HepG2 (cell line): ENCODE results near the gene CNBD2. TPM values are rescaled to one million over a fixed set of nuclear protein-coding genes. Genes with fewer than 3 reads are reported as not detected.

Experiments used
- HDAC6 ChIP-seq: fragments of 200-600 bp; sonication (generic); IDR thresholded peaks from 2 replicates; pipeline ENCODE4 v1.7.0; 2017; ENCODE audit warnings: mild to moderate bottlenecking, antibody characterized with exemption, low read length, low read depth
- MAFK ChIP-seq, 2 experiments: IDR thresholded peaks in 1 of 2; conservative IDR thresholded peaks in 1 of 2; 2 replicates each; pipeline ENCODE4 v1.6.1; 2011; ENCODE audit warnings: improper control_type of control experiment in 2 of 2, low read length in 2 of 2
- NCOA5 ChIP-seq: sonication (generic); formaldehyde crosslinking; IDR thresholded peaks from 2 replicates; pipeline ENCODE4 v1.4.0; 2020; ENCODE audit warnings: missing genetic modification reagents
- RFXANK ChIP-seq: IDR thresholded peaks from 2 replicates; pipeline ENCODE4 v1.6.1; 2016
- SMARCE1 ChIP-seq: fragments of 450-650 bp; IDR thresholded peaks from 2 replicates; pipeline ENCODE4 v1.6.1; 2017; ENCODE audit warnings: borderline replicate concordance
- TARDBP ChIP-seq: sonication (generic); formaldehyde crosslinking; IDR thresholded peaks from 2 replicates; pipeline ENCODE4 v1.8.0; 2022; ENCODE audit warnings: mild to moderate bottlenecking, missing genetic modification reagents
- ZKSCAN1 ChIP-seq: fragments of 150-350 bp; IDR thresholded peaks from 2 replicates; pipeline ENCODE4 v1.6.1; 2014; ENCODE audit warnings: low read length
- ZNF354B ChIP-seq: sonication (generic); formaldehyde crosslinking; IDR thresholded peaks from 2 replicates; pipeline ENCODE4 v1.8.0; 2022; ENCODE audit warnings: mild to moderate bottlenecking, missing genetic modification reagents
- ZNF577 ChIP-seq: sonication (generic); formaldehyde crosslinking; IDR thresholded peaks from 2 replicates; pipeline ENCODE4 v1.4.0; 2020; ENCODE audit warnings: mild to moderate bottlenecking, low read depth, missing genetic modification reagents, borderline replicate concordance
- ZNF777 ChIP-seq: sonication (generic); formaldehyde crosslinking; IDR thresholded peaks from 2 replicates; pipeline ENCODE4 v1.4.0; 2020; ENCODE audit warnings: missing genetic modification reagents
- polyA plus RNA-seq, 8 experiments: library from polyadenylated mRNA; depleted of rRNA in 3 of 8; stranded (reverse) in 7 of 8; unstranded in 1 of 8; fragments of >200 nt; fragmentation: Illumina TruSeq in 4 of 8; extraction: Trizol in 4 of 8; gene quantifications; 2 replicates each; pipeline versions ENCODE4 v1.2.1 to v1.2.3, GENCODE V29; 2011 to 2016; ENCODE audit warnings: low read depth in 4 of 8, missing spikeins in 1 of 8, mixed read lengths in 1 of 8; ENCODE audit not compliant: insufficient read depth in 1 of 8
- total RNA-seq, 5 experiments: library from RNA; depleted of rRNA; stranded (reverse); fragments of >200 nt; fragmentation: Illumina TruSeq; extraction: Trizol; gene quantifications; 2 replicates each; pipeline ENCODE4 v1.2.3, GENCODE V29; 2016; ENCODE audit warnings: low read depth in 1 of 5
- TF ChIP-seq, protein P1 (sequence below): sonication (generic); formaldehyde crosslinking; IDR thresholded peaks from 2 replicates; pipeline ENCODE4 v1.4.0; 2020; ENCODE audit warnings: mild to moderate bottlenecking, low read depth, missing genetic modification reagents
- TF ChIP-seq, protein P2 (sequence below): sonication (generic); formaldehyde crosslinking; IDR thresholded peaks from 2 replicates; pipeline ENCODE4 v1.4.0; 2020; ENCODE audit warnings: mild to moderate bottlenecking, low read depth, missing genetic modification reagents
- TF ChIP-seq, protein P3 (sequence below), 2 experiments: IDR thresholded peaks; 2 replicates each; pipeline ENCODE4 v1.6.1; 2011 to 2012; ENCODE audit warnings: low read length in 2 of 2, borderline replicate concordance in 1 of 2, low read depth in 1 of 2, mild to moderate bottlenecking in 1 of 2, moderate library complexity in 1 of 2
- TF ChIP-seq, protein P4 (sequence below): sonication (generic); formaldehyde crosslinking; IDR thresholded peaks from one replicate; pipeline ENCODE4 v1.5.1; 2020; ENCODE audit warnings: mild to moderate bottlenecking, missing genetic modification reagents; ENCODE audit errors: not compliant biosample characterization

Gene CNBD2
- total and polyA plus RNA-seq, 2 of the 13 experiments (the other 11 are each of a cell fraction or from before 2014, with no cell fraction given): 12.4 to 22.8 TPM

DNA sequence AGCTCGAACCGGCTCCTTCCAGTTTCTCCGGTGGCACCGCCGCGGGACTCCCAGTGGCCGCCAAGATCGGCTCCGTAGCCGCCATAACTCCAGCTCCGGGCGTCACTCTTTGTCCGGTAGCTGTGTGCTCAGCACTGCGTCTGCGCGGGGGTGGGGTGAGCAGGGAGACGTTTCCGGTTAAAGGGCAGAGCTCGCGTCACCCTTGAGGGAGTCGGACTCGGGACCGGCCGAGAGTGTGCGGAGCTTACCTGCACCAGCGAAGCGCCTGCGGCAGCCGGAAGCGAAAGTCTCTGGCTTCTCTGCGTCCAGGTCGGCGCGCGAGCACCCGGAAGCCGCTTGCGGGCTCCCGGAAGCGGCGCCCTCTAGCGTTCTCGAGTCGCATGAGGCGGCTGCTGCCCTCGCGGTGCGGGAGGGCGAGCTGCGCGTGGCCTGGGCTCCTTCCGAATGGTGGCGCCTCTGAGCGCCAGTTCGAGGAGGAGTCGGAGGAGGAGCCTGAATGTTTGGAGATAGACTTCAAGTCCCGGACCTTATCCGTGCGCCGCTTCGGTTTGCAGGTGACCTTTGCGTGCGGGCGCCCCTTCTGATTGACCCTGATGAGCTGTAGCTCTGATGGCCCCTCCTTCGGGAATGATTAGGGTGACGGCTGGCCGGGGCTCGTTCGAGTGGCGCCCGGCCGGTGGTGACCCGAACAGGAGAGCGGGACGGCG is 14.0 kb upstream of the CNBD2 start, which contains the start of gene SCAND1 (continued):
- TF ChIP-seq, protein P1, sequence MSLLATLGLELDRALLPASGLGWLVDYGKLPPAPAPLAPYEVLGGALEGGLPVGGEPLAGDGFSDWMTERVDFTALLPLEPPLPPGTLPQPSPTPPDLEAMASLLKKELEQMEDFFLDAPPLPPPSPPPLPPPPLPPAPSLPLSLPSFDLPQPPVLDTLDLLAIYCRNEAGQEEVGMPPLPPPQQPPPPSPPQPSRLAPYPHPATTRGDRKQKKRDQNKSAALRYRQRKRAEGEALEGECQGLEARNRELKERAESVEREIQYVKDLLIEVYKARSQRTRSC (CRISPR knock-in tag): peak; percentile 79
- TF ChIP-seq ZKSCAN1 (peak; percentile 85), RFXANK (CRISPR knock-in tag) (peak; percentile 94), TARDBP (CRISPR knock-in tag) (peak; percentile 100), MAFK (conservative IDR thresholded peaks at IDR 0.05 in 1 of 2, IDR thresholded peaks at IDR 0.05 in 1 of 2; ENCODE audit: low read length in 2 of 2) (0 out of 4 replicates have a peak, but pooled peaks of 1 of the 2 experiments have one; percentile 12), ZNF577 (0 out of 2 replicates have a peak, but pooled peaks have one; percentile 29), ZNF354B (peak; percentile 54), NCOA5 (no peak), HDAC6 (no peak), ZNF777 (CRISPR knock-in tag) (peak; percentile 79), SMARCE1 (no peak)
- TF ChIP-seq, protein P2, sequence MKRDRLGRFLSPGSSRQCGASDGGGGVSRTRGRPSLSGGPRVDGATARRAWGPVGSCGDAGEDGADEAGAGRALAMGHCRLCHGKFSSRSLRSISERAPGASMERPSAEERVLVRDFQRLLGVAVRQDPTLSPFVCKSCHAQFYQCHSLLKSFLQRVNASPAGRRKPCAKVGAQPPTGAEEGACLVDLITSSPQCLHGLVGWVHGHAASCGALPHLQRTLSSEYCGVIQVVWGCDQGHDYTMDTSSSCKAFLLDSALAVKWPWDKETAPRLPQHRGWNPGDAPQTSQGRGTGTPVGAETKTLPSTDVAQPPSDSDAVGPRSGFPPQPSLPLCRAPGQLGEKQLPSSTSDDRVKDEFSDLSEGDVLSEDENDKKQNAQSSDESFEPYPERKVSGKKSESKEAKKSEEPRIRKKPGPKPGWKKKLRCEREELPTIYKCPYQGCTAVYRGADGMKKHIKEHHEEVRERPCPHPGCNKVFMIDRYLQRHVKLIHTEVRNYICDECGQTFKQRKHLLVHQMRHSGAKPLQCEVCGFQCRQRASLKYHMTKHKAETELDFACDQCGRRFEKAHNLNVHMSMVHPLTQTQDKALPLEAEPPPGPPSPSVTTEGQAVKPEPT (CRISPR knock-in tag): peak; percentile 94
- TF ChIP-seq, protein P3, sequence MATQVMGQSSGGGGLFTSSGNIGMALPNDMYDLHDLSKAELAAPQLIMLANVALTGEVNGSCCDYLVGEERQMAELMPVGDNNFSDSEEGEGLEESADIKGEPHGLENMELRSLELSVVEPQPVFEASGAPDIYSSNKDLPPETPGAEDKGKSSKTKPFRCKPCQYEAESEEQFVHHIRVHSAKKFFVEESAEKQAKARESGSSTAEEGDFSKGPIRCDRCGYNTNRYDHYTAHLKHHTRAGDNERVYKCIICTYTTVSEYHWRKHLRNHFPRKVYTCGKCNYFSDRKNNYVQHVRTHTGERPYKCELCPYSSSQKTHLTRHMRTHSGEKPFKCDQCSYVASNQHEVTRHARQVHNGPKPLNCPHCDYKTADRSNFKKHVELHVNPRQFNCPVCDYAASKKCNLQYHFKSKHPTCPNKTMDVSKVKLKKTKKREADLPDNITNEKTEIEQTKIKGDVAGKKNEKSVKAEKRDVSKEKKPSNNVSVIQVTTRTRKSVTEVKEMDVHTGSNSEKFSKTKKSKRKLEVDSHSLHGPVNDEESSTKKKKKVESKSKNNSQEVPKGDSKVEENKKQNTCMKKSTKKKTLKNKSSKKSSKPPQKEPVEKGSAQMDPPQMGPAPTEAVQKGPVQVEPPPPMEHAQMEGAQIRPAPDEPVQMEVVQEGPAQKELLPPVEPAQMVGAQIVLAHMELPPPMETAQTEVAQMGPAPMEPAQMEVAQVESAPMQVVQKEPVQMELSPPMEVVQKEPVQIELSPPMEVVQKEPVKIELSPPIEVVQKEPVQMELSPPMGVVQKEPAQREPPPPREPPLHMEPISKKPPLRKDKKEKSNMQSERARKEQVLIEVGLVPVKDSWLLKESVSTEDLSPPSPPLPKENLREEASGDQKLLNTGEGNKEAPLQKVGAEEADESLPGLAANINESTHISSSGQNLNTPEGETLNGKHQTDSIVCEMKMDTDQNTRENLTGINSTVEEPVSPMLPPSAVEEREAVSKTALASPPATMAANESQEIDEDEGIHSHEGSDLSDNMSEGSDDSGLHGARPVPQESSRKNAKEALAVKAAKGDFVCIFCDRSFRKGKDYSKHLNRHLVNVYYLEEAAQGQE (IDR thresholded peaks at IDR 0.05; ENCODE audit: borderline replicate concordance in 1 of 2, low read depth in 1 of 2, low read length in 2 of 2): peak in 1 of 2 experiments; percentile 82; a peak in 2 of 4 replicates
- TF ChIP-seq, protein P4, sequence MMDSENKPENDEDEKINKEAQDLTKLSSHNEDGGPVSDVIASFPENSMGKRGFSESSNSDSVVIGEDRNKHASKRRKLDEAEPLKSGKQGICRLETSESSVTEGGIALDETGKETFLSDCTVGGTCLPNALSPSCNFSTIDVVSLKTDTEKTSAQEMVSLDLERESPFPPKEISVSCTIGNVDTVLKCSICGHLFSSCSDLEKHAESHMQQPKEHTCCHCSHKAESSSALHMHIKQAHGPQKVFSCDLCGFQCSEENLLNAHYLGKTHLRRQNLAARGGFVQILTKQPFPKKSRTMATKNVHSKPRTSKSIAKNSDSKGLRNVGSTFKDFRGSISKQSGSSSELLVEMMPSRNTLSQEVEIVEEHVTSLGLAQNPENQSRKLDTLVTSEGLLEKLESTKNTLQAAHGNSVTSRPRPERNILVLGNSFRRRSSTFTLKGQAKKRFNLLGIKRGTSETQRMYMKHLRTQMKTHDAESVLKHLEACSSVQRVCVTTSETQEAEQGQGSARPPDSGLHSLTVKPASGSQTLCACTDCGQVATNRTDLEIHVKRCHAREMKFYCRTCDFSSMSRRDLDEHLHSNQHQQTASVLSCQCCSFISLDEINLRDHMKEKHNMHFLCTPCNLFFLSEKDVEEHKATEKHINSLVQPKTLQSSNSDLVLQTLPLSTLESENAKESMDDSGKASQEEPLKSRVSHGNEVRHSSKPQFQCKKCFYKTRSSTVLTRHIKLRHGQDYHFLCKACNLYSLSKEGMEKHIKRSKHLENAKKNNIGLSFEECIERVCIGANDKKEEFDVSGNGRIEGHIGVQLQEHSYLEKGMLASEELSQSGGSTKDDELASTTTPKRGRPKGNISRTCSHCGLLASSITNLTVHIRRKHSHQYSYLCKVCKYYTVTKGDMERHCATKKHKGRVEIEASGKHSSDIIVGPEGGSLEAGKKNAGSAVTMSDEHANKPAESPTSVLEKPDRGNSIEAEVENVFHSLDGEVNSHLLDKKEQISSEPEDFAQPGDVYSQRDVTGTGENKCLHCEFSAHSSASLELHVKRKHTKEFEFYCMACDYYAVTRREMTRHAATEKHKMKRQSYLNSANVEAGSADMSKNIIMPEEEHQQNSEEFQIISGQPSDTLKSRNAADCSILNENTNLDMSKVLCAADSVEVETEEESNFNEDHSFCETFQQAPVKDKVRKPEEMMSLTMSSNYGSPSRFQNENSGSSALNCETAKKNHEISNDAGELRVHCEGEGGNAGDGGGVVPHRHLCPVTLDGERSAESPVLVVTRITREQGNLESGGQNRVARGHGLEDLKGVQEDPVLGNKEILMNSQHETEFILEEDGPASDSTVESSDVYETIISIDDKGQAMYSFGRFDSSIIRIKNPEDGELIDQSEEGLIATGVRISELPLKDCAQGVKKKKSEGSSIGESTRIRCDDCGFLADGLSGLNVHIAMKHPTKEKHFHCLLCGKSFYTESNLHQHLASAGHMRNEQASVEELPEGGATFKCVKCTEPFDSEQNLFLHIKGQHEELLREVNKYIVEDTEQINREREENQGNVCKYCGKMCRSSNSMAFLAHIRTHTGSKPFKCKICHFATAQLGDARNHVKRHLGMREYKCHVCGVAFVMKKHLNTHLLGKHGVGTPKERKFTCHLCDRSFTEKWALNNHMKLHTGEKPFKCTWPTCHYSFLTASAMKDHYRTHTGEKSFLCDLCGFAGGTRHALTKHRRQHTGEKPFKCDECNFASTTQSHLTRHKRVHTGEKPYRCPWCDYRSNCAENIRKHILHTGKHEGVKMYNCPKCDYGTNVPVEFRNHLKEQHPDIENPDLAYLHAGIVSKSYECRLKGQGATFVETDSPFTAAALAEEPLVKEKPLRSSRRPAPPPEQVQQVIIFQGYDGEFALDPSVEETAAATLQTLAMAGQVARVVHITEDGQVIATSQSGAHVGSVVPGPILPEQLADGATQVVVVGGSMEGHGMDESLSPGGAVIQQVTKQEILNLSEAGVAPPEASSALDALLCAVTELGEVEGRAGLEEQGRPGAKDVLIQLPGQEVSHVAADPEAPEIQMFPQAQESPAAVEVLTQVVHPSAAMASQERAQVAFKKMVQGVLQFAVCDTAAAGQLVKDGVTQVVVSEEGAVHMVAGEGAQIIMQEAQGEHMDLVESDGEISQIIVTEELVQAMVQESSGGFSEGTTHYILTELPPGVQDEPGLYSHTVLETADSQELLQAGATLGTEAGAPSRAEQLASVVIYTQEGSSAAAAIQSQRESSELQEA (CRISPR knock-in tag): peak; percentile 95
